ENCODE measurements around the gene REXO2. TPM values are rescaled to one million over a fixed set of nuclear protein-coding genes. Genes with fewer than 3 reads are reported as not detected.

Gene REXO2
- total RNA-seq, 1 experiment from 2014 or later, result 126 TPM

DNA sequence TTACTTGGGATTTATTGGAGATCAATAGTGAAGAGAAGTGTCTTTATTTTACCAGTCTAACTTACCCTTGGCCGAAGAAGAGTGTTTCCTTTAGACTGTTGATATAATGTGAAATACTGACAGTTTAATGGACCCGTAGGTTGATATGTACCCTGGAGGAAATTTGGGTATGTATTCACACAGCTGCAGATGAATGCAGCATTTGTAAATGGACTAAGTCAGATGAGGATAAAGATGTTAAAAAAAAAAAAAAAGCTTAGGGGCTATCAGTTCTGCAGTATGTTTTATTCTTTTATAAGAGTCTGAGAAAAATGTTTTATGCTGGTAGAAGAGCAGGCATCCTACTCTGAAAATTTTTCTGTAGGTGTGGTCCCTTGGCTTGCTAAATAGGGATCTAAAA, 2.7 kb downstream of the REXO2 start:
- peaks cover 39% of the 10 kb centered on the region for H3K36me3 Mint-ChIP-seq (ENCODE audit: insufficient read depth, unreplicated experiment)
- DNase-seq (ENCODE audit: unreplicated experiment), result no peak
- no TSS peak for BruUV-seq (replicated peaks)
- peak overlapping the region; percentile 63 for H3K27ac Mint-ChIP-seq (ENCODE audit: low read depth, unreplicated experiment)
- intact Hi-C loops (cut with micrococcal nuclease), result loop anchor here (2.0 kb wide), 1 partner anchor 93 kb away; no protein-coding TSS in a partner anchor
- H3K27me3 Mint-ChIP-seq (ENCODE audit: insufficient read depth, unreplicated experiment), result no peaks in the 10 kb centered on the region
- TF ChIP-seq, protein P1, sequence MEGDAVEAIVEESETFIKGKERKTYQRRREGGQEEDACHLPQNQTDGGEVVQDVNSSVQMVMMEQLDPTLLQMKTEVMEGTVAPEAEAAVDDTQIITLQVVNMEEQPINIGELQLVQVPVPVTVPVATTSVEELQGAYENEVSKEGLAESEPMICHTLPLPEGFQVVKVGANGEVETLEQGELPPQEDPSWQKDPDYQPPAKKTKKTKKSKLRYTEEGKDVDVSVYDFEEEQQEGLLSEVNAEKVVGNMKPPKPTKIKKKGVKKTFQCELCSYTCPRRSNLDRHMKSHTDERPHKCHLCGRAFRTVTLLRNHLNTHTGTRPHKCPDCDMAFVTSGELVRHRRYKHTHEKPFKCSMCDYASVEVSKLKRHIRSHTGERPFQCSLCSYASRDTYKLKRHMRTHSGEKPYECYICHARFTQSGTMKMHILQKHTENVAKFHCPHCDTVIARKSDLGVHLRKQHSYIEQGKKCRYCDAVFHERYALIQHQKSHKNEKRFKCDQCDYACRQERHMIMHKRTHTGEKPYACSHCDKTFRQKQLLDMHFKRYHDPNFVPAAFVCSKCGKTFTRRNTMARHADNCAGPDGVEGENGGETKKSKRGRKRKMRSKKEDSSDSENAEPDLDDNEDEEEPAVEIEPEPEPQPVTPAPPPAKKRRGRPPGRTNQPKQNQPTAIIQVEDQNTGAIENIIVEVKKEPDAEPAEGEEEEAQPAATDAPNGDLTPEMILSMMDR (IDR thresholded peaks at IDR 0.05; ENCODE audit: unreplicated experiment), result no peak
- no peaks in the 10 kb centered on the region for H3K9me3 Mint-ChIP-seq (ENCODE audit: unreplicated experiment)
- no peak overlapping the region for H3K4me3 Mint-ChIP-seq (ENCODE audit: unreplicated experiment)
- ChIA-PET POLR2A (interaction anchor here (0.6 to 1.0 kb wide), 4 partner anchors 9 to 169 kb away, joined by 3 to 4 read pairs (median 3); no protein-coding TSS in a partner anchor), CTCF (interaction anchor here (0.7 to 0.9 kb wide), 3 partner anchors 11 to 74 kb away, joined by 3 to 5 read pairs (median 3); no protein-coding TSS in a partner anchor)
- peaks cover 20% of the 10 kb centered on the region for H3K4me1 Mint-ChIP-seq (ENCODE audit: insufficient read depth, unreplicated experiment)

DNA sequence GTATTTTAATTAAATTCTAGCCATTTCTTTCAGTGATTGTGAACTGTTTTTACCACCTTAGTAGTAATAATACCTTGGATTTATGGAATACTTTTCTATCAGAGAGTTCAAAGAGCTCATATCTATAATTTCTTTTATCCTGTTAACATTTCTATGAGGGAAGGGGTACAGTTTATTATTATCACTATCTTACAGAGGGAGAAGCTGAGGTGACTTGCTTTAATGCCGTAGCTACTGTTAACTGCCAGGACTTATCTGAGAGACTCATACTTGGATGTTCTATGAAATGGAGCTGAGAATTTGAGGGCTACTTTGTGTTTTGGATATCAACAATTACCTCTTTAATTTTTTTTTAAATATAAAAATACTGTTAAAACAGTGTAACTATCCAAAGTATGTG, 3.3 kb downstream of the REXO2 start:
- ChIA-PET POLR2A (interaction anchor here (0.6 to 1.0 kb wide), 5 partner anchors 8 to 170 kb away, joined by 3 to 4 read pairs (median 3); no protein-coding TSS in a partner anchor), CTCF (interaction anchor here (0.5 to 0.9 kb wide), 4 partner anchors 11 to 106 kb away, joined by 3 to 5 read pairs (median 3); no protein-coding TSS in a partner anchor)
- Mint-ChIP-seq H3K27me3 (ENCODE audit: insufficient read depth, unreplicated experiment) (no peaks in the 10 kb centered on the region), H3K36me3 (ENCODE audit: insufficient read depth, unreplicated experiment) (peaks cover 46% of the 10 kb centered on the region), H3K4me1 (ENCODE audit: insufficient read depth, unreplicated experiment) (peaks cover 26% of the 10 kb centered on the region), H3K4me3 (ENCODE audit: unreplicated experiment) (no peak overlapping the region), H3K9me3 (ENCODE audit: unreplicated experiment) (no peaks in the 10 kb centered on the region), H3K27ac (ENCODE audit: low read depth, unreplicated experiment) (no peak overlapping the region)
- TF ChIP-seq, protein P1 (IDR thresholded peaks at IDR 0.05; ENCODE audit: unreplicated experiment), result no peak
- BruUV-seq (replicated peaks), result no TSS peak
- intact Hi-C loops (cut with micrococcal nuclease), result no loop called here
- DNase-seq (ENCODE audit: unreplicated experiment), result no peak

DNA sequence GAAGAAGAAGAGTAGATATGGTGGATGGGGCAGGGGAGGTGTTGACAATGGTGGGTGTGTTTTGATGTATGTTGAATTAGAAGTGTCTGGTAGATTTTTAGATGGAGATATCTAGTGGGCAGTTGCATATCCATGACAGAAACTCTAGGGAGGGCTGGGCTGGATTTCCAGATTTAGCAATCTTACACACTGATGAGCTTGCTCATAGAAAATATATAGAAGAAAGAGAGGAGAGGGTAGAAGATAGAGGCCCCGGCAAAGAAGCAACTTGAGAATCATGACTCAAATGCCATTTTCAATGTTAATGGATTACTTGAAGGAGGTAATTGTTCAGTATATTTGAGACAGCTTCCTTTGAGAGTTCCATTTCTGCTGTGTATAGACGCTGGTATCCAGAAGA, 8.2 kb downstream of the REXO2 start:
- H3K9me3 Mint-ChIP-seq (ENCODE audit: unreplicated experiment), result no peaks in the 10 kb centered on the region
- H3K4me3 Mint-ChIP-seq (ENCODE audit: unreplicated experiment), result no peak overlapping the region
- POLR2A ChIA-PET, result interaction anchor here (1.6 to 2.3 kb wide), 2 partner anchors 8 to 100 kb away, joined by 3 to 6 read pairs; partner anchors contain the start of gene REXO2
- H3K4me1 Mint-ChIP-seq (ENCODE audit: insufficient read depth, unreplicated experiment), result peaks cover 21% of the 10 kb centered on the region
- TF ChIP-seq, protein P1 (IDR thresholded peaks at IDR 0.05; ENCODE audit: unreplicated experiment), result no peak
- no peaks in the 10 kb centered on the region for H3K27me3 Mint-ChIP-seq (ENCODE audit: insufficient read depth, unreplicated experiment)
- H3K36me3 Mint-ChIP-seq (ENCODE audit: insufficient read depth, unreplicated experiment), result peaks cover 52% of the 10 kb centered on the region
- BruUV-seq (replicated peaks), result no TSS peak
- DNase-seq (ENCODE audit: unreplicated experiment), result no peak
- peak overlapping the region; percentile 32 for H3K27ac Mint-ChIP-seq (ENCODE audit: low read depth, unreplicated experiment)
- intact Hi-C loops (cut with micrococcal nuclease), result no loop called here
- CTCF ChIA-PET, result interaction anchor here (0.6 to 1.1 kb wide), 3 partner anchors 12 to 107 kb away, joined by 3 to 4 read pairs (median 3); no protein-coding TSS in a partner anchor

DNA sequence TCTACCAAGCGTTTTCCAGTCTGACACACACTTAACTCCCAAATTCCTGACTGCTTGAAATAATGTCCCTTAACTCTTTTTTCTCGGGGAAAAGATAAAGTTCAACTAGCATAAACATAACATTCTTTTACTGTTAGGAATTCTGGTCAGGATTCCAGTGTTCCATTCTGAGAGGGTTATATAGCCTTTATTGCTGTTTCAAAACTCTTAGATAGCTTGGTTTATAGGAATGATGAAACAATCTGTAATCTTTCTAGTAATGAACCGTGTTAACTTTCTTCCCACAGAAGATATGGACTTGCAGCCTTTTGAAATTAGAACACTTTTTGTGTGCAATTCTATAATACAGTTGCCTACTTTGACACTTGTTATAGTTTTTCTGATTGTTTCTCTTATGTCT, 8.6 kb downstream of the REXO2 start:
- TF ChIP-seq, protein P1 (IDR thresholded peaks at IDR 0.05; ENCODE audit: unreplicated experiment), result no peak
- no peak for DNase-seq (ENCODE audit: unreplicated experiment)
- Mint-ChIP-seq H3K4me3 (ENCODE audit: unreplicated experiment) (no peak overlapping the region), H3K27me3 (ENCODE audit: insufficient read depth, unreplicated experiment) (no peaks in the 10 kb centered on the region), H3K36me3 (ENCODE audit: insufficient read depth, unreplicated experiment) (peaks cover 52% of the 10 kb centered on the region), H3K9me3 (ENCODE audit: unreplicated experiment) (no peaks in the 10 kb centered on the region), H3K27ac (ENCODE audit: low read depth, unreplicated experiment) (peak overlapping the region; percentile 32), H3K4me1 (ENCODE audit: insufficient read depth, unreplicated experiment) (peaks cover 21% of the 10 kb centered on the region)
- ChIA-PET POLR2A (interaction anchor here (1.6 to 2.3 kb wide), 2 partner anchors 9 to 101 kb away, joined by 3 to 6 read pairs; partner anchors contain the start of gene REXO2), CTCF (interaction anchor here (0.6 to 0.9 kb wide), 2 partner anchors 12 to 21 kb away, joined by 3 to 4 read pairs; no protein-coding TSS in a partner anchor)
- BruUV-seq (replicated peaks), result no TSS peak
- intact Hi-C loops (cut with micrococcal nuclease), result no loop called here

Measured in MCF 10A (cell line).